ENCODE measurements around the gene SNCB.

The SNCB gene

DNA sequence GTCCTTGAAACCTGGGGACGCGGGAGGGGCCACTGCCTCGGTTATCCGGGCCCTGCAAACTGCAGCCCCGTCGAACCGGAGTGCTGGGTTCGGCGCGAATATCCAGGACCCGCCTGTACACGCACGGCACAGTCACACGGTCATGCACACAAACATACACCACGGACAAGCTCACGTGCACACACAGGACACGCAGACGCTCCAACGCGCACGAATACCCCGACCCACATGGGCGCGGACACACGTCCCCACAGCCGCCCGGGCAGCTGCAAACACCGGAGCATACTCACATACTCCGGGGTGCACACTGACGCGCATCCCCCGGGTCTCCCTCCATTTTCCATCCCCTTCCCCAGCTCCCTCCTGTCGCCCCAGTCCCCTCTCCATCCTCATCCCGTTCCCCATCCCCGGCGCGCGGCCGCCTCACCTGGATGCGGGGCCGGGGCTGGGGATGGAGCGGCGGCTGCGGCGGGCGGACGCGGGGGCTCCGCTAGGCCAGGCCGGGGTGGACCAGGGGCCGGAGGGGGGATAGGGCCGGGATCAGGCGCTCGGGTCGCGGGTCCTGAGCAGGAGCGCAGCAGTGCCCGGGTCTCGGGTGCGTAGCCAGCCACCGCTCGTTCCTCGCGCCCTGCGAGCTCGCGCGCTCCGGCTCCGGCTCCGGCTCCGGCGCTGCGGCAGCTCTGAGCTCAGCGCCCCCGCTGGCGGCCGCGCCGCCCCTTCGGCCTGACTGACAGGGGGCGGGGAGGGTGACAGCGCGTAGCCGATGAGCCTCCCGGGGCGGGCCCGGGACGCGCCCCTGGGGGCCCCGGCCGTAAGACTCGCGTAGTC is at the start of gene SNCB, which contains the start of gene EIF4E1B:
SNCB (minus strand) TSS at position 682 of the 828 bp plus-strand sequence. CDS start 880 bp downstream, outside the sequence.
EIF4E1B (plus strand) TSS at position 823 of the 828 bp plus-strand sequence. CDS start 12,113 bp downstream, outside the sequence.
- peak; percentile 79 for DNase-seq (ENCODE audit: low spot score)

DNA sequence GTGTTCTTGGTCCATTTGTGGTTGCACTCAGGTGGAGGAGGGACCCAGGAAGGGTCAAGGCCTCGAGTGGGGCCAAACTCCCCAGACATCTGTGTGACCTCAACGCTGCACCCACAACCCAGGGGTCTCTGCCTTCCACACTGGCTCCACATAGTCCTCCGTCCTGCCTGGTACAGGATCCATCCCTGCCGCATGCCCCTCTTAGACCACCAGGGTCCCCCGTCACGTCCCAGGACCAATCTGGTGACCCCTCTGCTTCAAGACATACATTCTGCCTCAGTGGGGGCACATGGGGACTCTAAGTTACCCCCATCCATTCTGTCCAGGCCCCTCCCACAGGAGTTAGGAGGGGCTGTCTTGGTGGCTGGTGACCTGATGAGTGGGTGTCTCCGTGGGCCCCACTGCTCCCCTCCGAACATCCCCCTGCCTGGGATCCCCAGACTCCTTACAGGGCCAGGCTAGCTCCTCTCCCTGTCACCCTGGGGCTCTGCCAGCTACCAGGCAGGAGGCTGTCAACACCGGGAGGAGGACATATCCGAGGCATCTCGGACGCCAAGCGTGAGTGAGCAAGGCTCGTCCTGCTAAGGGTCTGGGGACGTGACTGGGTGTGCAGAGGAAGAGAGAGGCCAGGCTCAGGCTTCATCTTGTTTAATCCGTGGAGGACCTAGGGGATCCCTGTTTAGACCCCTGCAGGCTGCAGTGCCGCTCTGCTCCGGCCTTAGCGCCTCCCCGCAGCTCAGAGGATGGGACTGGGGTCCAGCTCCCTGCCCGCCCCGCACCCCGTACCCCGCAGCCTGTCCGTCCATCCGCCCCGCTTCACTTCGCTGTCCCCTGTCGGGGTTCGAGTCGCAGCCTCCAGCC is 49.3 kb upstream of the SNCB start:
- DNase-seq (ENCODE audit: low spot score) = no peak

DNA sequence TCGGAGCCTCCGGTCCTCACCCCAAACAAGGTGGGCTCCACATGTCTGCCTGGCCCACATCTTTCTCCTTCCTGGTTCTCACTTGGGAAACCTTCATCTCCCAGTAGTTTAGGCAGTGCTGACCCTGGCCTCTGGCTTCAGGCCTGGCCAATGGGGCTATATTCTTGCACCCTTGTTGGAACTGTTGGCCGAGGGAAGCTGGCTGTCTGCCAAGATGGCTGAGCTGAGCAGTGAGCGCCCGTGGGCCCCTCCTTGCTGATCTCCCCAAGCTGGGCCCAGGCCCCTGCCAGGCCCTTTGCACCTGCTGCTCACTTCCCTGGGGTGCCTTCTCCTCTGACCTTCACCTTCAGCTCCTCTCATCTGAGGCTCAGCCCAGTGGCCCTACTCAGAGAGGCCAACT is 48.2 kb upstream of the SNCB start:
- DNase-seq (ENCODE audit: low spot score) = no peak

DNA sequence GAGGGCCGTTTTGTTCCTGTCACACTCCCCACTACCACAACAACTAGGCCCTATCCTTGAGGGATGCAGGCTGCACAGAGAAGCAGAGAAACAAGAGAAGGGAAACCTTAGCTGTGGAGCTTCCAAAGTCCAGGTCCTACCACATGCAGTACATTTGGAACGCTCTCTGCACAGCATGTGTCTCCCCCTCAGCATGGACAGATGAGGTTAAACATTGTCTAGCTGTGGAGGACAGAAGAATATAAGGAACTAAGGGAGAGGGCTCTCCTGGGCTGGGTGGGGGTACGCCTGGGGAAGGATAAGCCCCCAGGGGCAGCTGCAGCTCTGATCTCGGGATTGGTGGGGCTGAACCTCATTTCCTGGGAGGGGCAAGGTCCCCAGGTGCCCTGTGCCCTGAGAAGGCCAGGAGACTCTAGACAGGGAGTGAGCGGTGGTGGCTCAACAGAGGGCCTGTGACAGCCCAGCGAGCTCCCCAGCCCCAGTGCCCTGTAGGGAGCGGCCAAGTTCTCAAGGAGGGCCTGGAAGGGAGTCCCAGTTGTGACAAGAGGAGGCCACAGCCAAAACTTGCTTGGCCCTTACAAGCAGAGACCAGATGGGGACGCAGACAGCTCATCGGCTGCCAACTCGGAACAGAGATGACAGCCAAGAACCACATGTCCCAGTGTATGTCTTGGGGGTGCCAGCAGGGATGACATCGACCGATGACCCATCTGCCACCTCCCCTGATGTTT is 47.0 kb upstream of the SNCB start:
- DNase-seq (ENCODE audit: low spot score) = no peak

DNA sequence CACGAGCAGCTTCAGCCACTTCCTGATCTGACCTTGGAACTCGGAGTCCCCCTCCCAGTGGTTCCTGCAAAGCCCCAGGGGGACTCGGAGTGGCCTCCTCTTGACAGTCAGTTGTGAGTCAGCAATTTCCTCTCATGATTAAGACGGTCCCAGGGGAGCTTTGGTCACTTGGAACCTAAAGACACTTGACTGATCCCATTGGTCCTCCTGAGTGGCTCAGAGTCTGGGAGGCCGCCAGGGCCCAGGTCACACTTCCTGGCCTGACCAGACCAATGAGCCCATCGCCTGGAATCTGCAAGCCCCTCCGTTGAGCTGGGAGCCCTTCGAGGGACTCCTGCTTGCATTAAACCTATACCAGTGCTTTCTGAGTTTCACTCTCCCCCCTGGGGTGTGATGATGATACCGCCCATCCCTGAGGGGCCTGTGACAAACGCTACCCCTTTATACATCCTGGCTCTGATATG is 46.1 kb upstream of the SNCB start:
- no peak for DNase-seq (ENCODE audit: low spot score)

DNA sequence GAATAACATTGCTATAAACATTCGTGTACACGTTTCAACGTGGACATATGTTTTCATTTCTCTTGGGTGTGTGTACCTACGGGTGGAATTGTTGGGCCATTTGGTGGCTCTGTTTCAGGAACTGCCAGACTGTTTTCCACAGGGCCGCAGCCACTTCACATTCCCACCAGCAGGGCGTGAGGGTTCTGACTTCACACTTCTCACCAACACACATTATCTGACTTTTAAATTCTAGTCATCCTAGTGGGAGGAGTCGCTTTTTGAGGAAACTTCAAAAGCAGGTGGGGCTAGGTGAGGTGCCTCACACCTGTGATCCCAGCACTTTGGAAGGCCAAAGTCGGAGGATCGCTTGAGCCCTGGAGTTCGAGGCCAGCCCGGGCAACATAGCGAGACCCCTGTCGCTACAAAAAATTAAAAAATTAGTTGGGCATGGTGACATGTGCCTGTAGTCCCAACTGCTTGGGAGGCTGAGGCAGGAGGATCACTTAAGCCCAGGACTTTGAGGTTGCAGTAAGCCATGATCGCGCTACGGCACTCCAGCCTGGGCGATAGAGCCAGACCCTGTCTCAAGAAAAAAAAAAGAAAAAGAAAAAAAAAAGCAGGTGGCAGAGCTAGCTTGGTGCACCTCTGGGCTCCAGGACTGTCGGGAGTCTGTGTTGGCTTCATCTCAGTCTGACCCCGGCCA is 45.5 kb upstream of the SNCB start:
- DNase-seq (ENCODE audit: low spot score) = peak; percentile 68

DNA sequence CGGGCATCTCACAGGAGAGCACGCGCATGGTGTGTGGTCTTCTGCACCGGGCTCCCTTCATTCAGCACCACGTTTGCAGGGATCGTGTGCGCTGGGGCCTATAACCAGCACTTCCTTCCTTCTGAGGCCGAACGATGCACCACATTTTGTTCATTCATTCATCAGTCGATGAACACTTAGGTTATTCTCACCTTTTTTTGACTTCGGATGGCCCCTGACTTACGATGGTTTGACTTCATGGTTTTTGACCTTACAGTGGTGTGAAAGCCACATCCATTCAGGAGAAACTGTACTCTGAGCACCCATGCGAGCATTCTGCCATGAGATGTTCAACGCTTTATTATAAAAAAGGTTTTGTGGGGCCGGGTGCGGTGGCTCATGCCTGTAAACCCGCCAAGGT is 44.5 kb upstream of the SNCB start:
- no peak for DNase-seq (ENCODE audit: low spot score)

DNA sequence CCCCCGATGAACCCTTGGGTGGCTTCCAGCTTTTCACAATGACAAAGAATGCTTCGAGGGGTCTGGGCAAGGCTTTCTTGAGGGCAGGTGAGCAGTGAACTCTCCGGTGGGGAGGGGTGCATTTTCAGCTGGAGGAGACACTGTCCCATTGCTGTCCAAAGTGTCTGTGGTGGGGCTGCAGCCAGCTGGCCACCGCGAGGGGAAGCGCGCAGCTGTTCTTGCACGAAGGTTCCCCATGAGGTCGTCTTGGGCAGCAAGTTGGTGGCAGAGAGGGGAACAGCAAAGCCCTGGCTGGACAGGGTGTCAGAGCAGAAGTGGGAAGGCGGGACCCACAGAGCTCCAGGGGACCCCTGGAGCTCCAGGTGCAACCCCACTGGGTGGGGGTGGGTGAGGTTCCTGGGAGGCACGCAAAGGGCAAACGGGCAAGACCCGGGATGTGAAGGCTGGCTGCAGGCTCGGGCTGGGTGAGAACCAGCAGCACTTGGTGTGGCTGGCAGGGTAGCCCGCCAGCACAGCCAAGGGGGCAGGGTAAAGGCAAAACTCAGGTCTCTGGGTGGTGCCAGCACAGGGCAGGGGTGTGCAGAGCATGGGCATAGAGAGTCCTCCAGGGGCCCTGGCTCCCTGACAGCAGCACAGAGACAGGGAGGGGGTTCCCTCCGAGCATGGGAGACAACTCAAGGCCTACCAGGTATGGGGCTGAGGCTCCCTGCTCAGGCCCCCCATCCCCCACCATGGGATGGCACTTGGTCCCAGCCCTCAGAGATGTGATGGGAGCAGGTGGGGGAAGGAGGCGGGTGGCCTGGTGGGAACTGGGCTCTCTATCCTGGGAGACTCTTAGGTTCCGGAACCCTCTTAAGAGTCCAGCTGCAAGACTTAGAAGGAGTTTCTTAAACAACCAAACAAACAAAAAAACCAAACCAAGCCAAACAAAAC is 43.6 kb upstream of the SNCB start:
- DNase-seq (ENCODE audit: low spot score) = no peak

DNA sequence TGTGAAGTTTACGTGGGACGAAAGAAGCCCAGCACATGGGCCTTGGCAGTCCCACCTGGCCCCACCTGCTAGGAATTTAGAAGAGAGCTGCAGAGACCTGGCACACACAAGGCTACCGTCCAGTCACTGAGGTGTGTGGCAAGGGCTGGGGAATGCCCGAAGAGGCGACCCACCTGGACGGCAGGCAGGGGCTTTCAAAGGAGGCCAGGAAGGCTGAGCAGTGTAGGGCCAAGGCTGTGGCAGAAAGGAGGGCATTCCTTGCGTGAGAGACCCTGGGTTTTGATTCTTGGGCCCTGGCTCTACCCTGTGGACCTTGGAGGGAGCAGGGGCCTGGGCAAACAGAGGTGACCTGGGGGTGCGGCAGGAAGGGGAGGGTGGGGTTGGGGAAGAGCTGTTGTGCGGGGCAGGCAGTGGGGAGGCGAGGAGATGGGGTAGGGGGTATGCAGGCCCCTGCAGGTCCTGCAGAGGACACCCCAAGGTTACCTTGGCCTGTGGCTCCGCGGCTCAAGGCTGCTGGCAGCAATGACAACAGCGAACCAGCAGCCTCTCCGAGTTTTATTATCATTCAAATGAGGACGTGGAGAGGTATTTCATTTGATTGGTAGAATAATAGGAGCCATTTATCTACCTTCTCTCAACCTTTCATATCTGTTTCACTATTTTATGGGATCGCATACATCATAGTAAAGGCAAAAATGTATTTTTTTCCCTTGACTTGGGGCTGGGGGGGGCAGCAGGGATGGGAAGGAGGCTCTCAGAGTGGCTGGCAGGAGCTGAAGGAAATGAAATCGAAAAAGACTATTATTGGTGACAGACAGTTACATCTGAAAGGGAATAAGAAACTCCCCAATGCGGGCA is 41.8 kb upstream of the SNCB start:
- no peak for DNase-seq (ENCODE audit: low spot score)

DNA sequence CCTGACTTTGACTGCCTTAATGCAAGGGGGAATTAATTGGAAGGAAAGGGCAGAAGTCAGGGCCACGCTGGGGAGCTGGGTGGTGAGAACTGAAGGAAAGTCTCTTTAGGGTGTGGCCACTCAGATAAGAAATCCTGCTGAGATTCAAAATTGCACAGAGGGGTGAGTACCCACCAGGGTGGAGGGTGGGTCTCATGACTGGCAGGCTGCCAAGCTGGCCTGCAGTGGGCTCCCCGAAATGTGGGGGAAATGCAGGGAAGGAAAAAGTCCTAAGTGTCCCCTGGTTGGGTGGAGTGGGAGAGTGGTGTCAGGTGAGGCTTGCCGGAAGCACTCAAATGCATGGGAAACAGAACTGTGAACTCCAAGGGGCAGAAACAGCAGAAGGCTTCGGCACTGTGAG is 41.1 kb upstream of the SNCB start:
- no peak for DNase-seq (ENCODE audit: low spot score)

DNA sequence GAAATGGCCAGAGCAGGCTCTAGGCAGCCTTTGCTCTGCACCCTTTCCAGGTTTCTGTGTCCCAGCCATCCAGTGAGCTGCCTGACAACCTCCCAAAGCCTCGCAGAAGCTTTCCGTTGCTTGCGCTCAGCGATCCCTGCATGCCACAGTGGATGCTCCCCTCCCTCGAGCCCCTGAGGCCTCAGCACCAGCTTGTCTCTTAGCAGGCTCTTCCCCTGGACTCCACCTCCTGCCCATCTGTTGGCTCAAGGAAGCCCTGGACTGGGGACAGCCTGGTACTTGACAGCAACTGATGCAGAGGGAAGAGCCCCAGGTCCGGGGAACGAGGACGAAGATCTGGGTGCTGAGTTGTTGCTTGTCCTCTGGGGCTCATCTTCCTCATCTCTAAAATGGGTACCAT is 40.1 kb upstream of the SNCB start:
- DNase-seq (ENCODE audit: low spot score) = no peak

DNA sequence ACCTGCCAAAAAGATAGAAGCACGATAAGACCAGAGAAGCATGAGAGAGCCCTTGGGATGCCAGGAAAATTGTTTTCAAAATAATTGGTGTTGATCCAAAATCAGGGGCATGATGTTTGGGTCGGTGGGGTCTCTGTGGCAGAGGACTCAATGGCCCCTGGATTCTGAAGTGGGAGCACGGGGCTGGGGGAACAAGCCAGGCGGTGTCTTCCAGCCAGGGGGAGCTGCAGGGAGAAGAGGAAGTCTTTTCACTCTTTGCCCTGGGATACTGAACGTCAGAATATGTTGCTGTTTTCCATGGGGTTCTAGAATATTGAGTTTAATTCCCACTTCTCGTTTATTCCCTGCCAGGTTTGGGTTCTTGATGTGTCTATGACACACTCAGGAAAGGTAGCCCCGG is 37.3 kb upstream of the SNCB start:
- no peak for DNase-seq (ENCODE audit: low spot score)

DNA sequence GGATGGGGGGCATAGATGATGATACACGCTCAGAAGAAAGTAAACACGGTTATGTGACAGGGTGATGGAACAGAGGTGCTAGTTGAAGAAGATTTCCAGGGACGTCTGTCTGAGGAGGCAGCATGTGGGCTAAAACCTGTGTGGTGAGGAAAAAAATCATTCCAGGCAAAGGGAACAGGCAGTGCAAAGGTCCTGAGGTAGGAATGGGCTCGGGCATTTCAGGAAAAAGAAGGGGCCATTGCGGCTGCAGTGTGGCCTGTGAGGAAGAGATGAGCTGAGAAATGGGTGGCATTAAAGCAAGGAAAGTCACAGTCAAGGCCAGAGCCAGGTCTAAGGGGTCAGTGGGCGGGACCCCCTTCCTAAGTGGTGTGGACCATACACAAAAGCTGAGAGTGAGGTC is 35.2 kb upstream of the SNCB start:
- DNase-seq (ENCODE audit: low spot score) = no peak

DNA sequence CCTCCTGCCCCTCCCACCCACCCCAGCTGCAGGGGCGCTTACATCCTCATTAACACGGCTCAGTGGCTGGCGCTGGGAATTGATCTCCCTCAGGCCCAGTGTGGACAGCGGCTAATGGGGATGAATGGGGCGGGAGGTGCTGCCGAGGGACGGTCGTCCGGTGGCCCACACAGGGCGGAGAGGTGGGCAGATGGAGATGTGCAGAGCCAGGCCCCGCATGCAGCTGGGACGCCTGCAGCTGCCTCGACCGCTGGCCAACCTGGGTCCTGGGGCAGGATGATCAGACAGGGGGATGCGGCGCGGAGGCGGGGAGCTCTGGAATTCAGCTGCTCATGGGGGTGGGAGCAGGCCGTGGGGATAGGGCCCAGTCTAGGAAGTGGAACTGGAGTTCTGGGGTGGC is 34.6 kb upstream of the SNCB start:
- peak; percentile 67 for DNase-seq (ENCODE audit: low spot score)

DNA sequence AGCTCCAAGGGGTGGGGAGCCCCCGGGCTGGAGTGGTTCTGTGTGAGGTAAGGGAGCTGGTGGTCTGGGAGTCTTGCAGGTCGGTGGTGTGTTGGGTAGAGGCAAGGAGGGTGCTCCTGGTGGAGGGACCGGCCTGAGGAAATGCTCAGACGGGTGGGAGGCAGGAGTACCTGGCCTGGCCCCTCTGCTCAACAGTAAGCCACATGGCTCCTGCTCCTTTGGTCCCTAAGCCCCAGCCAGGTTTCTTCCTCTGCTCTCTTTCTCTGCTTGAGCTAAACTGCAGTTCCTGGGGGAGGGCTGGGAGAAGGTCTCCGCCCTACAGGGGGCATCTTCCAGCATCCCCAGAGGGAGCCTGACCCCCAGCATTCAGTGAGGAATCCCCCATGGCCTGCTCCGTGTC is 34.1 kb upstream of the SNCB start:
- no peak for DNase-seq (ENCODE audit: low spot score)

DNA sequence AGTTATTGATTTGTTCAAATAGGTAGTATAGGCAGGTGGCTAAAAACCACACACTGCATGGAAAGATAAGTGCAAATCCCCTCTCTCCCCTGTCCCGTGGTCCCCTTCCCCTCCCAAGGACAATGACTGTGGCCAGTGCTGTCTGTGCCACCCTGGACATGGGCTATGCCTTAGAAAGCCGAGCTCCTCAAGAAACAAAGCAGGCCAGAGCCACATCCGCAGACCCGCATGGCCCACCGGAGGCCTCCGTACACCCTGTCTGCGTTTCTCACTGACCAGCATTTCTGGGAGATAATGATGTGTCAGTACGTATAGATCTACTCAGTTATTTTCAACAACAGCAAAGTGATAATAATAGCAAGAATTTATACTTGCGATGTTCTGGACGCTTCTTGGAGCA is 33.2 kb upstream of the SNCB start:
- DNase-seq (ENCODE audit: low spot score) = no peak

DNA sequence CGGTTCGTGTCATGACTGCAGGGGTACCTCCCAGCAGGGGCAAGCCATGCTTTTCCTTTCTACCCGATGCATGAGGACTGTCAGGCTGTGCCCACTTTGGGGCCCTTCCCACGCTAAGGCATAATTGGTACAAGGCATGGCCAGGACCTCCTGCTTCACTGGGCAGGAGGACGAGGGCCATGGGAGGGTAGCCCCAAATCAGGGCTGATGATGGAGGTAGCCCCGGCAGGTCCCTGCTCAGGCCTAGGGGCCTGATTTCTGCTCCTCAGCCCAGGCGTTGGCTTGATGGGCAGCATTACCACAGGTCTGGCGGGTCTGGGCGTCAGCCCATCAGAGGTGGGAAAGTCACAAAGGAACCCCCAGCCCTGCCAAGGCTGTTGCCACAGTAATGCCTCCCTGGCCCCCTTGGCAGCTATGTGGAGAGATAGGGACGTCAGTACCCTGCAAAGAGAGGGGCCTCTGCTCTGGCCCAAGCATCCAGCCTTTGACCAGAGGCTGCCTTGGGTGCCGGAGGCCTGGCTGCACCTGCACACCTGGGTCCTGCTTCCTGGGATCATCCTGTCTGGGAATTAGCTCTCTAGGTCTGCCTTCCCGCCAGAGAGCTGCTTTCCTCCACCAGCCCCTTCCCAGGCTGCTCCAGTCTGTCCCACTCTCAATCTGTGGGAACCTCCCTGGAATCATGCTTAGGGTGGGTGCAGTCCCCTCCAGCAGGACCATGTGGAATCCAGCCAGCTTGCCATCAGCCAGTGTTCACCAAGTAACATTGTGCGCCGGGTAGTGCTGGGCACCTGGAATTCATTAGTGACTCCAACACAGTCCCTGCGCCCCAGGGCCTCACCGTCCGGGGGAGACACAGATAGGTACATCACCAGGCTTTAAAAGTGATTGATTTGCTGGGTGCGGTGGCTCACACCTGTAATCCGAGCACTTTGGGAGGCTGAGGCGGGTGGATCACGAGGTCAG is 32.3 kb upstream of the SNCB start:
- DNase-seq (ENCODE audit: low spot score) = no peak

DNA sequence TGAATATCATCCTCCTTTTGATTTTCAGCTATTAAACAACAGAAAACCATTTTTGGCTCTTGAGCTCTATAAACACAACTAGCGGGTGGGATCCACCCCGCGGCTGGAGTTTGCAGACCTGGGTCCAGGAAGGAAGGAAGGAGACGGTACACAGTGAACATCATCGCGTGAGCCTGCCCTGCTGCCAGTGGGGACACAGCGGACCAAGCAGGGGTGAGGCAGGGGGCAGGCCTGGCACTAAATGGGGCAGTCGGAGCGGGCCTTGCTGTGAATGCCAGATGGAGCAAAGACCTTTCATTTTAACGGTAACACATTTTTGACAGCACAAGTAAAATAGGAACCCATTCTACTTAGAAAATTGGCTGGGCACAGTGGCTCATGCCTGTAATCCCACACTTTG is 31.3 kb upstream of the SNCB start:
- no peak for DNase-seq (ENCODE audit: low spot score)
